HepG2 (cell line): ENCODE measurements around the gene PPP1R12A. TPM values are rescaled to one million over a fixed set of nuclear protein-coding genes. Genes with fewer than 3 reads are reported as not detected.

Experiments used
- ATAC-seq: fragments of 200-7000 bp; cut with Tn5 transposase; 3 replicates; pipeline ENCODE4 v1.9.1; 2020; ENCODE audit warnings: mild to moderate bottlenecking, moderate library complexity
- BruUV-seq: library from RNA; stranded (reverse); fragments of 400-500 nt; replicated peaks from 2 replicates; lab custom pipeline; 2021; lab: Mats Ljungman, UMichigan
- CTCF ChIA-PET: fragments of 300-600 bp; formaldehyde crosslinking; extraction: SDS; loops from one replicate; lab custom pipeline; 2021; ENCODE audit warnings: low total read pairs, inconsistent platforms, low intra/inter-chr PET ratio; lab: Yijun Ruan, JAX
- POLR2A ChIA-PET: fragments of 350-600 bp; sonication (Branson Sonifier 250); formaldehyde crosslinking; loops from one replicate; lab custom pipeline; 2020; ENCODE audit warnings: antibody characterized with exemption, inconsistent platforms; lab: Yijun Ruan, JAX
- DNase-seq: peaks from one replicate; pipeline ENCODE4 v3.0.0-alpha.2; 2015; ENCODE audit warnings: low spot score
- FAIRE-seq: peaks from 3 replicates; lab custom pipeline; 2011; peaks lifted over from hg19 to GRCh38; lab: Jason Lieb, UNC
- H2AFZ ChIP-seq: one replicate; pipeline ENCODE4 v1.6.1; 2011; ENCODE audit warnings: low read length, inconsistent platforms
- H3K27ac ChIP-seq: fragments of 300-600 bp; 3 replicates; pipeline ENCODE4 v1.8.0; 2011; ENCODE audit warnings: mixed run types, mild to moderate bottlenecking, mixed read lengths, low read length, inconsistent platforms; ENCODE audit not compliant: insufficient read depth; ENCODE audit errors: extremely low read length
- H3K27me3 ChIP-seq, 2 experiments: fragments of 200-600 bp in 1 of 2; 2 replicates in 1 of 2; 3 replicates in 1 of 2; pipeline versions ENCODE4 v1.6.0 to v1.8.0; 2011; ENCODE audit warnings: low read length in 2 of 2, mild to moderate bottlenecking in 2 of 2, moderate library complexity in 2 of 2, inconsistent platforms in 1 of 2; ENCODE audit not compliant: insufficient read depth in 2 of 2, control insufficient read depth in 1 of 2
- H3K36me3 ChIP-seq, 2 experiments: fragments of 200-600 bp in 1 of 2; replicated peaks in 1 of 2; 2 replicates in 1 of 2; 3 replicates in 1 of 2; pipeline versions ENCODE4 v1.5.1 to v1.8.0; 2011; ENCODE audit warnings: low read length in 2 of 2, inconsistent platforms in 1 of 2; ENCODE audit not compliant: insufficient read depth in 2 of 2, control insufficient read depth in 1 of 2
- H3K4me1 ChIP-seq: 2 replicates; pipeline ENCODE4 v1.5.1; 2012; ENCODE audit warnings: low read length, inconsistent platforms; ENCODE audit not compliant: insufficient read depth
- H3K4me2 ChIP-seq: 2 replicates; pipeline ENCODE4 v1.6.0; 2011; ENCODE audit warnings: low read depth, low read length, inconsistent platforms
- H3K4me3 ChIP-seq, 3 experiments: fragments of 200-600 bp in 1 of 3; sonication (generic), shearing (Covaris generic) in 1 of 3; replicated peaks in 1 of 3; 2 replicates each; pipeline ENCODE4 v1.5.1; 2011 to 2016; ENCODE audit warnings: low read length in 3 of 3, inconsistent platforms in 2 of 3, low read depth in 2 of 3, mild to moderate bottlenecking in 2 of 3, control low read depth in 1 of 3, mixed read lengths in 1 of 3; ENCODE audit not compliant: insufficient read depth in 1 of 3
- H3K79me2 ChIP-seq: one replicate; pipeline ENCODE4 v1.6.1; 2011; ENCODE audit warnings: low read length, inconsistent platforms; ENCODE audit not compliant: insufficient read depth
- H3K9ac ChIP-seq: 2 replicates; pipeline ENCODE4 v1.6.0; 2011; ENCODE audit warnings: mild to moderate bottlenecking, low read depth, low read length, inconsistent platforms; ENCODE audit not compliant: insufficient read depth
- H3K9me3 ChIP-seq: 2 replicates; pipeline ENCODE4 v1.5.1; 2012; ENCODE audit warnings: mild to moderate bottlenecking, low read length
- H4K20me1 ChIP-seq: 2 replicates; pipeline ENCODE4 v1.6.0; 2011; ENCODE audit warnings: inconsistent platforms, mild to moderate bottlenecking, low read length, moderate library complexity; ENCODE audit not compliant: insufficient read depth
- AKNA ChIP-seq: sonication (generic); formaldehyde crosslinking; IDR thresholded peaks from 2 replicates; pipeline ENCODE4 v1.4.0; 2020; ENCODE audit warnings: missing genetic modification reagents, borderline replicate concordance
- CENPX ChIP-seq: sonication (generic); formaldehyde crosslinking; IDR thresholded peaks from 2 replicates; pipeline ENCODE4 v1.9.0; 2021; ENCODE audit warnings: mild to moderate bottlenecking, missing genetic modification reagents, moderate library complexity
- HOXD1 ChIP-seq: sonication (generic); formaldehyde crosslinking; IDR thresholded peaks from 2 replicates; pipeline ENCODE4 v1.5.0; 2020; ENCODE audit warnings: missing genetic modification reagents
- POLR2G ChIP-seq: fragments of 200-400 bp; formaldehyde crosslinking; IDR thresholded peaks from 2 replicates; pipeline ENCODE4 v1.6.1; 2018; ENCODE audit warnings: mild to moderate bottlenecking, low read depth, low read length, moderate library complexity
- SIX4 ChIP-seq: sonication (generic); formaldehyde crosslinking; IDR thresholded peaks from 2 replicates; pipeline ENCODE4 v1.4.0; 2020; ENCODE audit warnings: missing genetic modification reagents
- SP2 ChIP-seq: sonication (generic); formaldehyde crosslinking; IDR thresholded peaks from 2 replicates; pipeline ENCODE4 v1.5.1; 2020; ENCODE audit warnings: mild to moderate bottlenecking, missing genetic modification reagents
- SRSF1 ChIP-seq: fragments of 200-400 bp; formaldehyde crosslinking; optimal IDR thresholded peaks from 2 replicates; pipeline ENCODE3; 2017; ENCODE audit warnings: mild to moderate bottlenecking, low read depth, low read length, moderate library complexity
- ZNF230 ChIP-seq: sonication (generic); formaldehyde crosslinking; IDR thresholded peaks from 2 replicates; pipeline ENCODE4 v1.4.0; 2020; ENCODE audit warnings: mild to moderate bottlenecking, missing genetic modification reagents
- ZNF235 ChIP-seq: sonication (generic); formaldehyde crosslinking; IDR thresholded peaks from 2 replicates; pipeline ENCODE4 v1.8.1; 2023; ENCODE audit warnings: mild to moderate bottlenecking, missing genetic modification reagents, borderline replicate concordance
- ZNF33A ChIP-seq: sonication (generic); formaldehyde crosslinking; IDR thresholded peaks from 2 replicates; pipeline ENCODE4 v1.5.1; 2020; ENCODE audit warnings: missing genetic modification reagents, mild to moderate bottlenecking, moderate library complexity, borderline replicate concordance
- ZNF720 ChIP-seq: sonication (generic); formaldehyde crosslinking; IDR thresholded peaks from 2 replicates; pipeline ENCODE4 v1.4.0; 2020; ENCODE audit warnings: missing genetic modification reagents
- WGBS: methylation state at CpG from one replicate; pipeline ENCODE4 v1.1.6; 2017; ENCODE audit warnings: low lambda C conversion rate; 5-methylcytosine and 5-hydroxymethylcytosine counted together
- in situ Hi-C: cut with HindIII; loops from 2 replicates; pipeline ENCODE4 v1.10.0; 2017; ENCODE audit warnings: low pct_unique_long_range_greater_than_20kb; ENCODE audit not compliant: extremely low pct_ligation_motif_present
- intact Hi-C: fragments of 100-400 bp; cut with micrococcal nuclease; formaldehyde crosslinking; loops from one replicate; pipeline ENCODE4 v1.10.0; 2022; ENCODE audit not compliant: unreplicated experiment
- polyA plus RNA-seq, 8 experiments: library from polyadenylated mRNA; depleted of rRNA in 3 of 8; stranded (reverse) in 7 of 8; unstranded in 1 of 8; fragments of >200 nt; fragmentation: Illumina TruSeq in 4 of 8; extraction: Trizol in 4 of 8; gene quantifications; 2 replicates each; pipeline versions ENCODE4 v1.2.1 to v1.2.3, GENCODE V29; 2011 to 2016; ENCODE audit warnings: low read depth in 4 of 8, missing spikeins in 1 of 8, mixed read lengths in 1 of 8; ENCODE audit not compliant: insufficient read depth in 1 of 8
- total RNA-seq, 5 experiments: library from RNA; depleted of rRNA; stranded (reverse); fragments of >200 nt; fragmentation: Illumina TruSeq; extraction: Trizol; gene quantifications; 2 replicates each; pipeline ENCODE4 v1.2.3, GENCODE V29; 2016; ENCODE audit warnings: low read depth in 1 of 5
- TF ChIP-seq, protein P1 (sequence below): sonication (generic); formaldehyde crosslinking; IDR thresholded peaks from 2 replicates; pipeline ENCODE4 v1.5.0; 2020; ENCODE audit warnings: mild to moderate bottlenecking, missing genetic modification reagents, borderline replicate concordance

Gene PPP1R12A
- total and polyA plus RNA-seq, 2 of the 13 experiments (the other 11 are each of a cell fraction or from before 2014, with no cell fraction given), result 23.8 to 50.0 TPM

DNA sequence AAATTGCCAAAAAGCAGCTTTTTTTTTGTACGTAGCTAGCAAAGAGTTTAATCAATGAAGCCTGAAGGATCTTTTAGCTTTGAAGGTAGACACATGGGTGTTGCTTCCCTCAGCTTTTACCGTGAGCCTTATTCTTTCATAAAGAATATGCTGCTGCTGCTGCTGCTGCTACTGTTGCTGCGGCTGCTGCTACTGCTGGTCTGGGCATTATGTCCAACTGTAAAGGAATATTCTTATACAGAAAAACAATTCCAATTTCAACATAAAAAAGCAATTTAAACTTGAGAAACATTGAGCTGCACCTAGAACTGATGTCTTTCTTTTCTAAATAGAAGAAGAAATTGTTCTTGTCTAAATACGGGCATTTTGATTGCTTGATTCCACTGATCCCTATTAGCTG is 38.9 kb upstream of the PPP1R12A start:
- H2AFZ ChIP-seq, result no peak overlapping the region
- no peak for ATAC-seq
- CTCF ChIA-PET, result no interaction called here
- no peak for TF ChIP-seq AKNA (CRISPR knock-in tag)
- TF ChIP-seq ZNF33A, result no peak
- no peak for TF ChIP-seq ZNF230 (CRISPR knock-in tag)
- TF ChIP-seq POLR2G, result no peak
- TF ChIP-seq, protein P1, sequence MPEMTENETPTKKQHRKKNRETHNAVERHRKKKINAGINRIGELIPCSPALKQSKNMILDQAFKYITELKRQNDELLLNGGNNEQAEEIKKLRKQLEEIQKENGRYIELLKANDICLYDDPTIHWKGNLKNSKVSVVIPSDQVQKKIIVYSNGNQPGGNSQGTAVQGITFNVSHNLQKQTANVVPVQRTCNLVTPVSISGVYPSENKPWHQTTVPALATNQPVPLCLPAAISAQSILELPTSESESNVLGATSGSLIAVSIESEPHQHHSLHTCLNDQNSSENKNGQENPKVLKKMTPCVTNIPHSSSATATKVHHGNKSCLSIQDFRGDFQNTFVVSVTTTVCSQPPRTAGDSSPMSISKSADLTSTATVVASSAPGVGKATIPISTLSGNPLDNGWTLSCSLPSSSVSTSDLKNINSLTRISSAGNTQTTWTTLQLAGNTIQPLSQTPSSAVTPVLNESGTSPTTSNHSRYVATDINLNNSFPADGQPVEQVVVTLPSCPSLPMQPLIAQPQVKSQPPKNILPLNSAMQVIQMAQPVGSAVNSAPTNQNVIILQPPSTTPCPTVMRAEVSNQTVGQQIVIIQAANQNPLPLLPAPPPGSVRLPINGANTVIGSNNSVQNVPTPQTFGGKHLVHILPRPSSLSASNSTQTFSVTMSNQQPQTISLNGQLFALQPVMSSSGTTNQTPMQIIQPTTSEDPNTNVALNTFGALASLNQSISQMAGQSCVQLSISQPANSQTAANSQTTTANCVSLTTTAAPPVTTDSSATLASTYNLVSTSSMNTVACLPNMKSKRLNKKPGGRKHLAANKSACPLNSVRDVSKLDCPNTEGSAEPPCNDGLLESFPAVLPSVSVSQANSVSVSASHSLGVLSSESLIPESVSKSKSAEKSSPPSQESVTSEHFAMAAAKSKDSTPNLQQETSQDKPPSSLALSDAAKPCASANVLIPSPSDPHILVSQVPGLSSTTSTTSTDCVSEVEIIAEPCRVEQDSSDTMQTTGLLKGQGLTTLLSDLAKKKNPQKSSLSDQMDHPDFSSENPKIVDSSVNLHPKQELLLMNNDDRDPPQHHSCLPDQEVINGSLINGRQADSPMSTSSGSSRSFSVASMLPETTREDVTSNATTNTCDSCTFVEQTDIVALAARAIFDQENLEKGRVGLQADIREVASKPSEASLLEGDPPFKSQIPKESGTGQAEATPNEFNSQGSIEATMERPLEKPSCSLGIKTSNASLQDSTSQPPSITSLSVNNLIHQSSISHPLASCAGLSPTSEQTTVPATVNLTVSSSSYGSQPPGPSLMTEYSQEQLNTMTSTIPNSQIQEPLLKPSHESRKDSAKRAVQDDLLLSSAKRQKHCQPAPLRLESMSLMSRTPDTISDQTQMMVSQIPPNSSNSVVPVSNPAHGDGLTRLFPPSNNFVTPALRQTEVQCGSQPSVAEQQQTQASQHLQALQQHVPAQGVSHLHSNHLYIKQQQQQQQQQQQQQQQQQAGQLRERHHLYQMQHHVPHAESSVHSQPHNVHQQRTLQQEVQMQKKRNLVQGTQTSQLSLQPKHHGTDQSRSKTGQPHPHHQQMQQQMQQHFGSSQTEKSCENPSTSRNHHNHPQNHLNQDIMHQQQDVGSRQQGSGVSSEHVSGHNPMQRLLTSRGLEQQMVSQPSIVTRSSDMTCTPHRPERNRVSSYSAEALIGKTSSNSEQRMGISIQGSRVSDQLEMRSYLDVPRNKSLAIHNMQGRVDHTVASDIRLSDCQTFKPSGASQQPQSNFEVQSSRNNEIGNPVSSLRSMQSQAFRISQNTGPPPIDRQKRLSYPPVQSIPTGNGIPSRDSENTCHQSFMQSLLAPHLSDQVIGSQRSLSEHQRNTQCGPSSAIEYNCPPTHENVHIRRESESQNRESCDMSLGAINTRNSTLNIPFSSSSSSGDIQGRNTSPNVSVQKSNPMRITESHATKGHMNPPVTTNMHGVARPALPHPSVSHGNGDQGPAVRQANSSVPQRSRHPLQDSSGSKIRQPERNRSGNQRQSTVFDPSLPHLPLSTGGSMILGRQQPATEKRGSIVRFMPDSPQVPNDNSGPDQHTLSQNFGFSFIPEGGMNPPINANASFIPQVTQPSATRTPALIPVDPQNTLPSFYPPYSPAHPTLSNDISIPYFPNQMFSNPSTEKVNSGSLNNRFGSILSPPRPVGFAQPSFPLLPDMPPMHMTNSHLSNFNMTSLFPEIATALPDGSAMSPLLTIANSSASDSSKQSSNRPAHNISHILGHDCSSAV (CRISPR knock-in tag), result no peak
- TF ChIP-seq ZNF720 (CRISPR knock-in tag), result no peak
- TF ChIP-seq CENPX (CRISPR knock-in tag), result no peak
- no peak for TF ChIP-seq SRSF1
- no peak for TF ChIP-seq SP2
- no peak for TF ChIP-seq HOXD1
- no peak for TF ChIP-seq SIX4 (CRISPR knock-in tag)
- no peak for TF ChIP-seq ZNF235 (CRISPR knock-in tag)

More for the DNA sequence above, 38.9 kb upstream of the PPP1R12A start:
- no peak for FAIRE-seq
- DNase-seq, result no peak
- WGBS, result 39% methylated on average over 4 of the region's 4 CpGs
- Histone ChIP-seq H3K4me3 (no peak overlapping the region), H3K4me2 (no peak overlapping the region), H4K20me1 (no peaks in the 10 kb centered on the region), H3K27ac (no peak overlapping the region), H3K36me3 (no peaks in the 10 kb centered on the region), H3K9ac (no peak overlapping the region), H3K79me2 (no peaks in the 10 kb centered on the region), H3K9me3 (no peaks in the 10 kb centered on the region), H3K4me1 (peaks cover 8% of the 10 kb centered on the region; the same call in 1 of the 2 replicates), H3K27me3 (no peaks in the 10 kb centered on the region)
- intact Hi-C loops (no loop called here), in situ Hi-C loops (no loop called here)
- POLR2A ChIA-PET, result no interaction called here
- no TSS peak for BruUV-seq
